A673 (cell line): ENCODE measurements around the gene GDF10.

Source experiments
- CTCF ChIP-seq: fragments of 300-800, 200-600 bp; sonication (generic); conservative IDR thresholded peaks from 2 replicates; pipeline ENCODE4 v1.5.1; 2017; ENCODE audit warnings: low read depth, mild to moderate bottlenecking, antibody characterized with exemption, low read length, moderate library complexity, mixed read lengths
- EZH2 ChIP-seq: fragments of 200-600 bp; sonication (generic); IDR thresholded peaks from 2 replicates; pipeline ENCODE4 v1.6.1; 2017; ENCODE audit warnings: borderline replicate concordance, low read depth, mild to moderate bottlenecking, mixed read lengths, antibody characterized with exemption, low read length; ENCODE audit not compliant: poor library complexity, severe bottlenecking

DNA sequence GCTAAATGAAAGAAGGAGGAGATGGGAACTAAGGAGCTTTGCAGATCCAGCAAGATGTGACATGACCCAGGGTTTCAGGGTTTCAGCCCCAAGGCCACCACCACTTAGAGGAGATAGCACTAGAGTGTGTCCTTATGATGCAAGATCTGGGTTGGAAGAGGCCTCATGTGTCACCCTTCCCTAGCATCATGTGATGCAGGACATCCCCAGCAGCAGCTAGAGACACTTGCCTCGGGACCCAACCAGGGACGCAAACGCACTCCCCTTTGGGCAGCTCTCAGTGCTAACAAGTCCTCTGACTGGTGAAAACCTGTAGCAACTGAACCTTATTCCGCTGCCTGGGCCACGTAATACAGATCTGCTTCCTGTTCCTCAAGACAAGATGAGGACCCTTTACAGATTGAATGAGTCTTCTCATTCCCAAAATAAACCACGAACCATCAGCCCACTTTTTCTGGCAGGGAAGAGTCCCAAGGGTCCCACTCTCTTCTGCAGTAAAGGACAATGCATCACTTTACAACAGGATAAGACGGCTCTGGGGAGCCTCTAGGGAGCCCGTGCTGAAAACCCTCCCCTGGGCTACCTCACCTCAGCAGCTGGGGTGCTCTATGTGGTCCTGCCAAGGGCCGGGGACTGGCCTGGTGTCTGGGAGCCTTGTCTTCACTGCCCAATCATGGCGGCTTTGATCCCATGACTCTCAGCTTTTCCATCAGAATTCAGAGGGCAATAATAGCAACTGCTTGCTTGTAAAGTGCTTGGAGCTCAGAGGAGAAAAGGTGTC, 44.8 kb upstream of the GDF10 start:
- TF ChIP-seq CTCF (no peak), EZH2 (no peak)
